ENCODE measurements around the gene MMP23B.
"Not testable (repeated sequence)": the region's sequence is repeated elsewhere in the genome, so short reads cannot be mapped to it uniquely, and the experiment has no call there.

Gene MMP23B

DNA sequence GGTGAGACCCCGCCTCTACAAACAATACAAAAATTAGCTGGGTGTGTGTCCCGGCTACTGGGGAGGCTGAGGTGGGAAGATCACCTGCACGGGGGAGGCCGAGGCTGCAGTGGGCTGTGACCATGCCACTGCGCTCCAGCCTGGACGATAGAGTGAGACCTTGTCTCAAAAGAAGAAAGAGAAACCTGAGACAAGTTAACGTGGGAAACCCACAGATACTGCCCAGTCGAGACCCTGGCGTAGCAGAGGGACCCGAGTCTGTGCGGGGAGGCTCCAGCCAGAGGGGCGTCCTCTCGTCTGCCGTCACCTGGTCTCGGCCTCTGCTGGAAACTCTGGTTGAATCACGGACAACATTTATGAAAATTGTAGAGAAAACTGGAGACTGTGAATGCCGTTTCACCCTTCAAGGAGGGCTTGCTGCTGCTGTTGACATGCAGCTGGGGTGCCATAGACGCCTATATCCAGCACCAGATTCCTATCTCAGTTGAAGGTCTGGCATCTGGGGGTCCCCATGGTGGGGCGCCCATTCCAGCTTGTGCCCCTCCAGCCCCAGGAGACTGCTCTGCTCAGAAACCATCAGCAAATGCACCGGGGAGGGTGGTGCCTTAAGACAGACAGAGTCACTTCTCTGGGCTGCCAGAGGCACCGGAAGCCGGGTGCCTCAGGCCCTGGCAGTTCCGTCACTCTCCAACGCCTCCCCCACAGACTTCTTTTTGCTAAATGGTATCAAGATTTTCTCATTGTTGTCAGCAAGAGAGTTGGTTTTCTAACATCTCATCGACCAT lies 40.4 kb downstream of the MMP23B start:
- Histone ChIP-seq H3K4me1 (ENCODE audit: insufficient read depth, insufficient read length) (peaks cover 2% of the 10 kb centered on the region), H3K4me3 (ENCODE audit: insufficient read length, low read depth) (no peak overlapping the region), H3K36me3 (ENCODE audit: insufficient read depth, insufficient read length, low read length) (peaks cover 28% of the 10 kb centered on the region), H3K9ac (ENCODE audit: insufficient read length, low read depth) (no peak overlapping the region), H3K9me3 (ENCODE audit: insufficient read depth, low read length) (no peaks in the 10 kb centered on the region), H3K27me3 (ENCODE audit: insufficient read depth, insufficient read length) (no peaks in the 10 kb centered on the region)
- TF ChIP-seq YY1 (IDR thresholded peaks at IDR 0.05; ENCODE audit: insufficient read depth, insufficient read length), result no peak
- no peak for TF ChIP-seq SUZ12 (IDR thresholded peaks at IDR 0.05; ENCODE audit: extremely low read depth, insufficient read depth, insufficient read length)
- TF ChIP-seq ZNF274 (IDR thresholded peaks at IDR 0.05; ENCODE audit: low read depth, low read length), result no peak
- DNase-seq (ENCODE audit: low read depth, low spot score), result no peak

DNA sequence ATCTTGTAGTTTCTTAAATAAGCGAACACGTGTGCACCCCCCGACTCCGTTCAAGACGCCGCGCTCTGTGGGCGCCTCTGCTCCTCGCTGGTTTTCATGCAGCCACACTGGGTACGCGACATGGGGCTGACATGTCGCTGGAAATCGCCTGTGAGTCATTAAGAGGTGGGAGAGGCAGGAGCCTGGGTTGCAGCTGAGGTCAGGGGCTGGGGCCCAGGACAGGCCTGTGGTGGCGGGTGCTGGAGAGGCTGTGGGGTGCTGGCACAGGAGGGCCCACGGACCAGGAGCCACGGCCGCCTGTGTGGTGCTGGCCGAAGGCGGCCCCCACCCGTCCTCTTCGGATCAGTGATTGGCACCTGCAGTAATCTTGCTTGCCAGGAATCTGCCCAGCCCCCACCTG lies 42.8 kb downstream of the MMP23B start:
- not testable (repeated sequence) for DNase-seq (ENCODE audit: low read depth, low spot score); H3K27me3 ChIP-seq (ENCODE audit: insufficient read depth, insufficient read length); H3K9ac ChIP-seq (ENCODE audit: insufficient read length, low read depth); H3K4me3 ChIP-seq (ENCODE audit: insufficient read length, low read depth); H3K4me1 ChIP-seq (ENCODE audit: insufficient read depth, insufficient read length); H3K9me3 ChIP-seq (ENCODE audit: insufficient read depth, low read length)
- H3K36me3 ChIP-seq (ENCODE audit: insufficient read depth, insufficient read length, low read length), result peaks cover 23% of the 10 kb centered on the region

DNA sequence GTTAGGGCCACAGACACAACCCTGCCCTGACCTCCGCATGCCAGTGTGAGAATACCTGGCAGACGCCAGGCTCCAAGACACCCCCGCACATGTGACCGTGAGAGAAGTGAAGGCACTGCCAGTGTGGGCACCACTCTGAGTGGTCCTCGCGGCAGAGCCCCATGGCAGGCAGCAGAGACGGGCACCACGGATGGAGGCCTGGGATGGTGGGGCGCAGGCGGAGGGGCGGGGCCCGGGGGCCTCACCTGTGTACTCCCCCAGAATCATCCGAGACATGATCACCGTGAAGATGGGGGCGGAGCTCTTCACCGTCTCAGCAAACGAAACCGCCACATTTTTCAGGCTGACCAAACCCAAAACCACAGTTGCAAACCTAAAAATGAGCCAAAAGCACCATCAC lies 43.2 kb downstream of the MMP23B start:
- H3K4me3 ChIP-seq (ENCODE audit: insufficient read length, low read depth); H3K9ac ChIP-seq (ENCODE audit: insufficient read length, low read depth); DNase-seq (ENCODE audit: low read depth, low spot score); H3K9me3 ChIP-seq (ENCODE audit: insufficient read depth, low read length); H3K4me1 ChIP-seq (ENCODE audit: insufficient read depth, insufficient read length); H3K27me3 ChIP-seq (ENCODE audit: insufficient read depth, insufficient read length): not testable (repeated sequence)
- H3K36me3 ChIP-seq (ENCODE audit: insufficient read depth, insufficient read length, low read length), result peaks cover 20% of the 10 kb centered on the region

DNA sequence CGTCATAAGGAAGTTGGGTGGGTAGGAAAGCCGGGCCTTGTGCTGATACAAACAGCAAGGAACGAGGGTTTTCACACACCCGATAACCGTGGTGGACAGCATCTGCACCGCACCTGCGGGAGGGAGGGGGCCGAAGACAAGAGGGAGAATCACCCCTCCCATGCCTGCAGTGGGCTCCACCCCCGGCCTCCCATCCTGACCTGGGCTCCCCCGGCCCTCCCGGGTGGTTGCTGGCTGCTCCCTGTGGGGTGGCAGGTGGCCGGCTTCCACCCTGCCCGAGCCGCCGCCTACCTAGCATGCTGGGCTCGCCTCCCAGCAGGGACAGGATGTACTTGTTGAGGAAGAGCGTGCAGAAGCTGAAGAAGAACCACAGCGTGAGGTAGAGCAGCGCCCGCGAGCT lies 44.1 kb downstream of the MMP23B start:
- H3K27me3 ChIP-seq (ENCODE audit: insufficient read depth, insufficient read length); H3K4me3 ChIP-seq (ENCODE audit: insufficient read length, low read depth); H3K4me1 ChIP-seq (ENCODE audit: insufficient read depth, insufficient read length); DNase-seq (ENCODE audit: low read depth, low spot score); H3K9ac ChIP-seq (ENCODE audit: insufficient read length, low read depth); H3K9me3 ChIP-seq (ENCODE audit: insufficient read depth, low read length): not testable (repeated sequence)
- peaks cover 16% of the 10 kb centered on the region for H3K36me3 ChIP-seq (ENCODE audit: insufficient read depth, insufficient read length, low read length)

DNA sequence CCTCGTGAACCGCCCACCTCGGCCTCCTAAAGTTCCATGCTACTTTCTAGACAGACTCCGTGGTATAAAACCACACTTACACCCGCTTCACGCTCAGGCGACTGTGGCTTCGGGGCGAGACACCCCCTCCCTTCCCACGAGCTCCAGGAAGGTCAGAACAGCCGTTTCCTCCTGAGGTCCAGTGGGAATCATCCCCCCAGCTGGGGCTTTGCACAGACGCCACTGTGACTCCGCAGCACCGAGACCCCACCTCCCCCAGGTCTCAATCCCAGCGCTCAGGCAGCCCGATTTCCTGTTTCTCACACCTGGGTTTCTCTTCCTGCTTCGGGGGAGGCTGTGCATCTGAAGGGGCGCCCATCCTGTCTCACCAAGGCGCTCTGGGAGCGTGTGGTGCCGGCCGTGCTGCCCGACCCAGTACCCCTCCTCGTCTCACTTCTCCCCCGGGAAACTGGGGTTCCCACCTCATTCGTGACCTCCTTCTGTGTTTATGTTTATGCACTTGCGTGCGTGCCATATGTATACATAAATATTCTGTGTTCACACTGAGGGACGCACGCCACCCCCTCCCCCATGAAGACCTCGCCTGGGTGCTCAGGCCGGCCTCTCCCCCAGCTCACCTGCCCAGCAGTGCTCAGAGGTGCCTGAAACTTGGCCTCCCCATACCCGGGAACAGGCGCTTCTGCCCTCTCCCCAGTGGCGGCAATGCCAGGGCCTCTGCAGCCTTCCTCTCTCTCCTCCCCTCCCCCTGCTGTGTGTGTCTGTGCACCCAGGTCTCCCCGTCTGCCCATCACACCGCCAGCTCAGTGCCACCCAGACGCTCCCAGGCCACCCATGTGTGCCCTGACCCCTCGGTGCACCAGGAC lies 46.0 kb downstream of the MMP23B start:
- H3K4me1 ChIP-seq (ENCODE audit: insufficient read depth, insufficient read length), result peaks cover 11% of the 10 kb centered on the region
- H3K9me3 ChIP-seq (ENCODE audit: insufficient read depth, low read length), result no peaks in the 10 kb centered on the region
- DNase-seq (ENCODE audit: low read depth, low spot score), result no peak
- H3K36me3 ChIP-seq (ENCODE audit: insufficient read depth, insufficient read length, low read length), result peaks cover 5% of the 10 kb centered on the region
- no peak overlapping the region for H3K4me3 ChIP-seq (ENCODE audit: insufficient read length, low read depth)
- H3K27me3 ChIP-seq (ENCODE audit: insufficient read depth, insufficient read length), result no peaks in the 10 kb centered on the region
- TF ChIP-seq ZNF274 (IDR thresholded peaks at IDR 0.05; ENCODE audit: low read depth, low read length), result no peak
- TF ChIP-seq YY1 (IDR thresholded peaks at IDR 0.05; ENCODE audit: insufficient read depth, insufficient read length), result no peak
- H3K9ac ChIP-seq (ENCODE audit: insufficient read length, low read depth), result no peak overlapping the region

DNA sequence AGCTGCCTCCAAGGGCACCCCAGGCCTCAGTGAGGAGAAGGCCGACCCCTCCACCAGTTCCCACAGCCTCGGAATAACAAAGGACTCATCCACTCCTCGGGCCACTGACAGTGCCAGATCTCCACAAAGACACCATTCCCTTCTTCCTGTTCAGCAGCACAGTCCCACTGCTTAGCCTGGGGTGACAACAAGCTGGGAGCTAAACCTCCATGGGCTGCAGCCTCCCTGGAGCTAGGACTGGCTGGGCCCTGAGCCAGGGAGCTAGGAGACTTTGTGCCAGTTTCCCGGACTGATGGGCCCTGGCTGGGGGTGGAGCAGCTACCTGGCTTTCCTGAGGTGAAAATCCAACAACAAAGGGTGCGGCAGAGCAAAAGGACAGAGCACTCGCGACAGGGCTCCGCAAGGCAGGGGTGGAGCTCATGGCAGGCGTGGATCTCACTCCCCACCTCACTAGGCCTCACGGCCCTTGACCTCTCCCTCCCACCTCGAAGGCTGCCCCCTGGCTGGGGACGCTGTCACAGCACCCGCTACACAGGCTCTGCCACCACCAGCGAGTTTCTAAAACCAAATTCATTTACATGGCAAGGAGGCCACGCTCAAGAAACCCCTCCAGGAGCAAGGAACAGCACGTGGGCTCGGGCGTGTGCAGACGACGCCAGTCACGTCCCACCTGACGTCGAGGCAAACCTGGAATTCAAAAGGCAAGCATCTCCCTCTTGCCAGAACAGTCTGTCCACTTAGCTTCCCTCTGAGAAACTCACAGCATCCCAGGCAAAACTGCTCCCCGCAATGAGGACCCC lies 46.8 kb downstream of the MMP23B start:
- H3K4me3 ChIP-seq (ENCODE audit: insufficient read length, low read depth), result no peak overlapping the region
- TF ChIP-seq SUZ12 (IDR thresholded peaks at IDR 0.05; ENCODE audit: extremely low read depth, insufficient read depth, insufficient read length) (no peak), YY1 (IDR thresholded peaks at IDR 0.05; ENCODE audit: insufficient read depth, insufficient read length) (no peak), ZNF274 (IDR thresholded peaks at IDR 0.05; ENCODE audit: low read depth, low read length) (no peak)
- H3K27me3 ChIP-seq (ENCODE audit: insufficient read depth, insufficient read length), result no peaks in the 10 kb centered on the region
- peak overlapping the region; percentile 42 for H3K9ac ChIP-seq (ENCODE audit: insufficient read length, low read depth)
- peaks cover 13% of the 10 kb centered on the region for H3K4me1 ChIP-seq (ENCODE audit: insufficient read depth, insufficient read length)
- no peak for DNase-seq (ENCODE audit: low read depth, low spot score)
- peaks cover 9% of the 10 kb centered on the region for H3K36me3 ChIP-seq (ENCODE audit: insufficient read depth, insufficient read length, low read length)
- H3K9me3 ChIP-seq (ENCODE audit: insufficient read depth, low read length), result no peaks in the 10 kb centered on the region

DNA sequence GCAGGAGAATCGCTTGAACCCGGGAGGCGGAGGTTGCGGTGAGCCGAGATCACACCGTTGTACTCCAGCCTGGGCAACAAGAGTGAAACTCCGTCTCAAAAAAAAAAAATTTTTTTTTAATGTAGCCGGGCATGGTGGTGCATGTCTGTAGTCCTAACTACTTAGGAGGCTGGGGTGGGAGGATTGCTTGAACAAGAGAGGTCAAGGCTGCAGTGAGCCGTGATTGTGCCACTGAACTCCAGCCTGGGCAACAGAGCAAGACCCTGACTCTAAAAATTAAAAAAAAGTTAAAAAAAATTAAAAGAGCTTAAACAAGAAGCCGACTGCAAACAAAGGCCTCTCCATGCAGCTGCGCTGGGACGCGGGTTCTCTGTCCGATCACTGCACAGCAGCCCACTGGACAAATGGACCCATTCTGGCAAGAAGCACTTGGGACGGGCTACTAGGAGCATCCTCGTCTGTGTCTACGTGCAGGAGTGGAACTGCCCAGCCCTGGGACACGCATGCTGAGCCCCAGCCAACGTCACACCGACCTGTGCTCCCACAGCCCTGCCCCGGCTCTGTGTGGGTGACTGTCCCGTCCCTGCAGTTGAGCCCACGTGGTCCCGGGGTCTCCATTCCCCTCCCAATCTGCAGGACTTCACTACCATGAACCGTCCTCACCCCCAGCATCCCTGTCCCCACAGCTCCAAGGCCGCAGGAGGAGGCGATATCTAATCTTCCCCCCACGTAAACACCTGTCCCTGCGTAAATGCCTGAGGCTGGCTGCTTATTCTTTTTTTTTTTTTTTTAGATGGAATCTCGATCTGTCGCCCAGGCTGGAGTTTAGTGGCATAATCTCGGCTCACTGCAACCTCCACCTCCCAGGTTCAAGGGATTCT lies 48.3 kb downstream of the MMP23B start:
- Histone ChIP-seq H3K4me3 (ENCODE audit: insufficient read length, low read depth) (no peak overlapping the region), H3K4me1 (ENCODE audit: insufficient read depth, insufficient read length) (peaks cover 17% of the 10 kb centered on the region), H3K9me3 (ENCODE audit: insufficient read depth, low read length) (no peaks in the 10 kb centered on the region), H3K27me3 (ENCODE audit: insufficient read depth, insufficient read length) (no peaks in the 10 kb centered on the region), H3K9ac (ENCODE audit: insufficient read length, low read depth) (no peak overlapping the region), H3K36me3 (ENCODE audit: insufficient read depth, insufficient read length, low read length) (peaks cover 9% of the 10 kb centered on the region)
- no peak for DNase-seq (ENCODE audit: low read depth, low spot score)
- no peak for TF ChIP-seq SUZ12 (IDR thresholded peaks at IDR 0.05; ENCODE audit: extremely low read depth, insufficient read depth, insufficient read length)
- TF ChIP-seq ZNF274 (IDR thresholded peaks at IDR 0.05; ENCODE audit: low read depth, low read length), result no peak
- no peak for TF ChIP-seq YY1 (IDR thresholded peaks at IDR 0.05; ENCODE audit: insufficient read depth, insufficient read length)
